Tibial artery (tissue), 4 donors: ENCODE data around the gene IFITM2.

ENCODE experiments used
- DNase-seq, 2 donors: peaks; one replicate each; pipeline ENCODE4 v3.0.0-alpha.2; 2019
- H3K27ac ChIP-seq, 2 donors: fragments of 200-600 bp; sonication (generic) in 1 of 2; 1 replicate in 1 of 2; 2 replicates in 1 of 2; pipeline ENCODE4 v1.5.1; 2018 to 2019; ENCODE audit warnings: mild to moderate bottlenecking in 1 of 2
- H3K27me3 ChIP-seq, 2 donors: fragments of 200-600 bp; sonication (generic) in 1 of 2; one replicate each; pipeline versions ENCODE4 v1.5.1 to v1.6.0; 2016 to 2019
- H3K36me3 ChIP-seq, 3 donors: fragments of 200-600 bp; sonication (generic) in 2 of 3; one replicate each; pipeline ENCODE4 v1.5.1; 2016 to 2019; ENCODE audit warnings: mild to moderate bottlenecking in 2 of 3
- H3K4me1 ChIP-seq, 4 donors: fragments of 200-600 bp; sonication (generic) in 2 of 4; 1 replicate in 3 of 4; 2 replicates in 1 of 4; pipeline ENCODE4 v1.5.1; 2016 to 2019
- H3K4me3 ChIP-seq, 2 donors: fragments of 200-600 bp; sonication (generic) in 1 of 2; 1 replicate in 1 of 2; 2 replicates in 1 of 2; pipeline ENCODE4 v1.5.1; 2018 to 2019; ENCODE audit warnings: mild to moderate bottlenecking in 2 of 2
- H3K9me3 ChIP-seq, 3 donors: fragments of 200-600 bp; sonication (generic) in 1 of 3; one replicate each; pipeline ENCODE4 v1.5.1; 2016 to 2019
- intact Hi-C: fragments of 100-400 bp; cut with DNase I; formaldehyde crosslinking; loops from one replicate; pipeline ENCODE4 v1.15.0; 2023; ENCODE audit warnings: low total_unique reads
- TF ChIP-seq, protein P1 (sequence below), 2 experiments: fragments of 200-600 bp in 1 of 2; fragments of 450-650 bp in 1 of 2; IDR thresholded peaks; one replicate each; pipeline ENCODE4 v1.5.1; 2017 to 2019; ENCODE audit warnings: antibody characterized with exemption in 2 of 2, mild to moderate bottlenecking in 1 of 2, moderate library complexity in 1 of 2

IFITM2 gene

DNA sequence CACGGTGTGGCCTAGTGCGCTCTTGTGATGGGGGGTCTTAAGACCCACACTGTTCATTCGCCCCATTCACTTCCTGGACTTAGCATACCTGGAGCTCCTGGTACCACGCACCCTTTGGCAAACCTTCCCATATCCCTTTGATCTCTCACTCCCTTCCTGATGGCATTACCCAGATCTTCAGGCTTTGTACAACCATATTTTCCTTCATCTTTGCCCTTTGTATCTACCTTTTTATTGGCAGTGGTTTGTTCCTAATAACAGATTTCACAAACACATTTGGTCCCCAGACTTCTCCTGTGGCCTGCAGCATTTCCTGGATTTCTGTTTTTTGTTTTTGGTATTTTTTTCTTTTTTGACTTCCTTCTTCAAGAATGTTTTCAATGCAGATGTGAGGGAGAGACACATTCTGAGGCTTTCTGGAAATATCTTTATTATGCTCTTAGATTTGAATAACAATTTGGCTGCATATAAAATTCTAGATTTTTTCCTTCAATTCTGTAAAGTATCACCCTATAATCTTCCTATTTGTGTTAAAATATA lies 29.1 kb downstream of the IFITM2 start:
- intact Hi-C loops = no loop called here
- H3K36me3 ChIP-seq = no peaks in the 10 kb centered on the region
- H3K27ac ChIP-seq = no peak overlapping the region
- no peak for DNase-seq
- no peaks in the 10 kb centered on the region for H3K27me3 ChIP-seq
- H3K4me1 ChIP-seq = peaks cover 0 to 8% (median 0%) of the 10 kb centered on the region in 4 donors
- H3K4me3 ChIP-seq = no peak overlapping the region
- TF ChIP-seq, protein P1, sequence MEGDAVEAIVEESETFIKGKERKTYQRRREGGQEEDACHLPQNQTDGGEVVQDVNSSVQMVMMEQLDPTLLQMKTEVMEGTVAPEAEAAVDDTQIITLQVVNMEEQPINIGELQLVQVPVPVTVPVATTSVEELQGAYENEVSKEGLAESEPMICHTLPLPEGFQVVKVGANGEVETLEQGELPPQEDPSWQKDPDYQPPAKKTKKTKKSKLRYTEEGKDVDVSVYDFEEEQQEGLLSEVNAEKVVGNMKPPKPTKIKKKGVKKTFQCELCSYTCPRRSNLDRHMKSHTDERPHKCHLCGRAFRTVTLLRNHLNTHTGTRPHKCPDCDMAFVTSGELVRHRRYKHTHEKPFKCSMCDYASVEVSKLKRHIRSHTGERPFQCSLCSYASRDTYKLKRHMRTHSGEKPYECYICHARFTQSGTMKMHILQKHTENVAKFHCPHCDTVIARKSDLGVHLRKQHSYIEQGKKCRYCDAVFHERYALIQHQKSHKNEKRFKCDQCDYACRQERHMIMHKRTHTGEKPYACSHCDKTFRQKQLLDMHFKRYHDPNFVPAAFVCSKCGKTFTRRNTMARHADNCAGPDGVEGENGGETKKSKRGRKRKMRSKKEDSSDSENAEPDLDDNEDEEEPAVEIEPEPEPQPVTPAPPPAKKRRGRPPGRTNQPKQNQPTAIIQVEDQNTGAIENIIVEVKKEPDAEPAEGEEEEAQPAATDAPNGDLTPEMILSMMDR (IDR thresholded peaks at IDR 0.05) = no peak
- no peaks in the 10 kb centered on the region for H3K9me3 ChIP-seq

DNA sequence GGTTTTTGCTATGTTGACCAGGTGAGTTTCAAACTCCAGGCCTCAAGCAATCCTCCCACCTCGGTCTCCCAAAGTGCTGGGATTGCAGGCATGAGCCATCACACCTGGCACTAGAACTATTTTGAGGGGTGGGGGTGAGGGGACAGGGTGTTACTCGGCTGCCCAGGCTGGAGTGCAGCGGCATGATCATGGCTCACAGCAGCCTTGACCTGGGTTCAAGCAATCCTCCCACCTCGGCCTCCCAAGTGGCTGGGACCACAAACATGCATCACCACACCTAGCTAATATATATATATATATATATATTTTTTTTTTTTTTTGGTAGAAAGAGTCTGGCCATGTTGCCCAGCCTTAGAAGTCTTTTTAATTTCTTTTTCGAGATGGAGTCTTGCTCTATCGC lies 30.1 kb downstream of the IFITM2 start:
- H3K9me3 ChIP-seq = no peaks in the 10 kb centered on the region
- H3K27ac ChIP-seq = no peak overlapping the region
- TF ChIP-seq, protein P1 (IDR thresholded peaks at IDR 0.05) = no peak
- no peaks in the 10 kb centered on the region for H3K27me3 ChIP-seq
- H3K4me1 ChIP-seq = peaks cover 0 to 8% (median 0%) of the 10 kb centered on the region in 4 donors
- H3K36me3 ChIP-seq = no peaks in the 10 kb centered on the region
- H3K4me3 ChIP-seq = no peak overlapping the region
- intact Hi-C loops = no loop called here
- peak in 1 of 2 donors; percentile 16 for DNase-seq

DNA sequence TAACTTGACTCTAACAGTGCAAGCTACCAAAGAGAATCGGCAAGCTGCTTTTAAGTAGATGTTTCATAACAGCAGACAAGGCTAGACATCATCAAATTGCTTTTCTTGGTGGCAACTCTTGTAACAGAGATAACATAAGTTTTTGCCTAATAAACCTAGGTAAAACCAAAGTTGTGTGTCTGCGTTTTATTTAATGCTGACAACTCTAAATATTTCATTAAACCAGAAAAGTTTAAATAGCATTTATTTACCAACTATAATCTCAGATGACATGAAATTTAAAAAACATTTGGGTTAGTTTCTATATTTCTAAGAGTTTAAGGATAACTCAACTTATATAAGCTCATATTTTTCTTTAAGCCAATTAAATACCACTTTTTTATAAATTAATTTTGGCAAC lies 32.3 kb downstream of the IFITM2 start:
- H3K27ac ChIP-seq = no peak overlapping the region
- H3K36me3 ChIP-seq = no peaks in the 10 kb centered on the region
- TF ChIP-seq, protein P1 (IDR thresholded peaks at IDR 0.05) = no peak
- H3K4me3 ChIP-seq = no peak overlapping the region
- no peak for DNase-seq
- no peaks in the 10 kb centered on the region for H3K9me3 ChIP-seq
- intact Hi-C loops = no loop called here
- H3K4me1 ChIP-seq = peaks cover 0 to 8% (median 0%) of the 10 kb centered on the region in 4 donors
- no peaks in the 10 kb centered on the region for H3K27me3 ChIP-seq

DNA sequence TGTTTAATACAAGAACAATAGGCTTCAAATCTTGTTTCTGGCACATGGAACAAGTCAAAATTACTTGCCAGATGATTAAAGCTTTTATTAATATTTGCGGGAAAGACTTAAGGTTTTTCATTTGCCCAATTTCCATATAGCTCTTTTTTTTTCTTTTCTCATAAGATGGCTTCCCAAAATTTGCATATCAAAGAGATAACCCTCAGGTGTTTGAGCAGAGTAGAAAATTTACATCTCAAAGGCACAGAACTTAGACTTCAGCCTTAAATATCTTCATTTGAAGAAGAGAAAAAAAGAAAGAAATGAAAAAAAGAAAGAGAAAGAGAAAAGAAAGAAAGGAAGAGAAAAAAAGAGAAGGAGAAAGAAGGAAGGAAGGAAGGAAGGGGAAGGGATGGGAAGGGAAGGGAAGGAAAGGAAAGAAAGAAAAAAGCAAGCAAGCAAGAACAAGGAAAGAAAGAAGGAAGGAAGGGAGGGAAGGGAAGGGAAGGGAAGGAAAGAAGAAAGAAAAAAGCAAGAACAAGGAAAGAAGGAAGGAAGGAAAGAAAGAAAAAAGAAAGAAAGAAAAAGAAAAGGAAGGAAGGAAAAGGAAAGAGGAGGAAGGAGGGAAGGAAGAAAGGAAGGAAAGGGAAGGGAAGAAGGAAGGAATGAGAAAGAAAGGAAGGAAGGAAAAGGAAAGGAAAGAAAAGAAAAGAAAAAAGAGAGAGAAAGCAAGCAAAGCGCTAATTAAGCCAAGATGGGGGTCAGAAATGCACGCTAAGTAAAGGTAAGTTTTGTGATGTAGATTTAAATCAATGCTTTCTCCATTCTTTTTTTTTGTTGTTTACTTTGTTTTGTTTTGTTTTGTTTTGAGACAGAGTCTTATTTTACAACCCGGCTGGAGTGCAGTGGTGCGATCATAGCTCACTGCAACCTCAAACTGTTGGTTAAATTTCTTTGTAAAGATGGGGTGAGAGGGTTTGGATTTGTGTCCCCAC lies 33.2 kb downstream of the IFITM2 start:
- intact Hi-C loops = no loop called here
- H3K9me3 ChIP-seq = no peaks in the 10 kb centered on the region
- no peak overlapping the region for H3K4me3 ChIP-seq
- H3K36me3 ChIP-seq = no peaks in the 10 kb centered on the region
- TF ChIP-seq, protein P1 (IDR thresholded peaks at IDR 0.05) = no peak
- no peak for DNase-seq
- no peak overlapping the region for H3K27ac ChIP-seq
- no peaks in the 10 kb centered on the region for H3K27me3 ChIP-seq
- H3K4me1 ChIP-seq = peaks cover 0 to 7% (median 0%) of the 10 kb centered on the region in 4 donors

DNA sequence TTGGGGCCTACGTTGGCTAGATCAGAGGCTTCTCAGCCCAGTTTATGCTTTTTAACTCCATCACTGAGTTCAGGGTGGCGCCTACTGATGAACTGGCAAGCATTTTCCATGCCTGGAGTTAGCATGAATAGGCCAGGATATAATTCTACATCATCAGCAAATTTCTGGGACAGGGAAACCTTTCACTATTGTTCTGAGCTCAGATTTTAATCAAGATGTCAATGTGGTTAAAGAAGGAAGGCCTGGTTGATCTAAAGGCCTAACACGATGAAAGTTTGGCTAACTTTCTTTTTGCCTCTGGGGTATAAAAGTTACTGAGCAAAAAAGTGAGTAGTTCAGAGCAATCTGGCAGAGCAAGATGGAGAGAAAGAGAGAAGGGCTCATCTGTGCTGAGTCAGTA lies 34.7 kb downstream of the IFITM2 start:
- Histone ChIP-seq H3K9me3 (no peaks in the 10 kb centered on the region), H3K36me3 (no peaks in the 10 kb centered on the region), H3K27ac (no peak overlapping the region), H3K27me3 (no peaks in the 10 kb centered on the region), H3K4me1 (no peaks in the 10 kb centered on the region), H3K4me3 (no peak overlapping the region)
- intact Hi-C loops = no loop called here
- no peak for DNase-seq
- TF ChIP-seq, protein P1 (IDR thresholded peaks at IDR 0.05) = no peak
